Hematopoietic multipotent progenitor cell treated with erythropoietin and hydrocortisone succinate and interleukin-3 and kit ligand, for 4 days (in vitro differentiated cells): ENCODE measurements around the gene FOXP3.

Experiments used
- DNase-seq: peaks from one replicate; pipeline ENCODE4 v3.0.0-alpha.2; 2015

The FOXP3 gene

GRCh38 chrX:49249071-49249470 is 15.4 kb downstream of the FOXP3 start:
- DNase-seq: no peak

GRCh38 chrX:49247916-49248811 is 16.3 kb downstream of the FOXP3 start:
- DNase-seq: no peak

GRCh38 chrX:49247346-49247745 is 17.2 kb downstream of the FOXP3 start:
- DNase-seq: no peak

GRCh38 chrX:49246541-49246940 is 18.0 kb downstream of the FOXP3 start:
- DNase-seq: no peak

GRCh38 chrX:49244207-49244606 is 20.3 kb downstream of the FOXP3 start:
- no peak for DNase-seq

GRCh38 chrX:49243166-49243565 is 21.3 kb downstream of the FOXP3 start:
- DNase-seq: no peak

- no peak for DNase-seq
Observed at GRCh38 chrX:49242545-49243066, 21.9 kb downstream of the FOXP3 start.

GRCh38 chrX:49238735-49239134 is 25.8 kb downstream of the FOXP3 start:
- no peak for DNase-seq

GRCh38 chrX:49237060-49237459 is 27.4 kb downstream of the FOXP3 start:
- DNase-seq: peak; percentile 74

GRCh38 chrX:49233887-49234555 is 30.5 kb downstream of the FOXP3 start:
- no peak for DNase-seq

- no peak for DNase-seq
Observed at GRCh38 chrX:49233176-49233575, 31.3 kb downstream of the FOXP3 start, which contains the start of gene CACNA1F. CACNA1F (minus strand) TSS chrX:49233340; CDS start chrX:49233309, 31 bp downstream.

- no peak for DNase-seq
Observed at GRCh38 chrX:49232525-49232924, 32.0 kb downstream of the FOXP3 start.

- DNase-seq: no peak
Observed at GRCh38 chrX:49231333-49232000, 33.0 kb downstream of the FOXP3 start.

GRCh38 chrX:49230500-49231232 is 33.8 kb downstream of the FOXP3 start:
- peak; percentile 85 for DNase-seq

- no peak for DNase-seq
Observed at GRCh38 chrX:49228185-49228584, 36.3 kb downstream of the FOXP3 start.

GRCh38 chrX:49227726-49228125 is 36.8 kb downstream of the FOXP3 start:
- no peak for DNase-seq

GRCh38 chrX:49226946-49227345 is 37.6 kb downstream of the FOXP3 start:
- DNase-seq: no peak

GRCh38 chrX:49225858-49226257 is 38.7 kb downstream of the FOXP3 start:
- DNase-seq: no peak

GRCh38 chrX:49221868-49222267 is 42.6 kb downstream of the FOXP3 start:
- no peak for DNase-seq

GRCh38 chrX:49220100-49220499 is 44.4 kb downstream of the FOXP3 start:
- no peak for DNase-seq

GRCh38 chrX:49214996-49215526 is 49.4 kb downstream of the FOXP3 start:
- DNase-seq: no peak

- no peak for DNase-seq
Observed at GRCh38 chrX:49214416-49214815, 50.1 kb downstream of the FOXP3 start.
